Measurements from ENCODE around the gene TRIM2. TPM values are rescaled to one million over a fixed set of nuclear protein-coding genes. Genes with fewer than 3 reads are reported as not detected.

Gene TRIM2
- total and polyA plus RNA-seq, 2 experiments from 2014 or later = 22.0 to 61.5 TPM

- no peak for ATAC-seq
These were observed 119.8 kb downstream of the TRIM2 start for GRCh38 chr4:153324046-153324445.

More at GRCh38 chr4:153324046-153324445, 119.8 kb downstream of the TRIM2 start:
- Mint-ChIP-seq H3K9me3 (no peaks in the 10 kb centered on the region), H3K36me3 (ENCODE audit: low read depth) (peaks cover 7% of the 10 kb centered on the region), H3K27ac (no peak overlapping the region), H3K27me3 (ENCODE audit: insufficient read depth, low read depth, poor library complexity) (peaks cover 3% of the 10 kb centered on the region), H3K4me1 (peaks cover 6% of the 10 kb centered on the region), H3K4me3 (no peak overlapping the region)
- TF ChIP-seq POLR2AphosphoS5 (IDR thresholded peaks at IDR 0.05; ENCODE audit: low read depth) = no peak
- no peak for TF ChIP-seq STAT1 (IDR thresholded peaks at IDR 0.05; ENCODE audit: unreplicated experiment)
- TF ChIP-seq JUNB (IDR thresholded peaks at IDR 0.05; ENCODE audit: unreplicated experiment) = no peak
- no peak for TF ChIP-seq REST (IDR thresholded peaks at IDR 0.05; ENCODE audit: unreplicated experiment)
- TF ChIP-seq ZNF462 (CRISPR knock-in tag; IDR thresholded peaks at IDR 0.05) = no peak
- no peak for TF ChIP-seq EZH2 (IDR thresholded peaks at IDR 0.05; ENCODE audit: low read depth, unreplicated experiment)
- TF ChIP-seq EZH2phosphoT487 (IDR thresholded peaks at IDR 0.05; ENCODE audit: unreplicated experiment) = no peak
- no peak for TF ChIP-seq CTCF (conservative IDR thresholded peaks at IDR 0.05; ENCODE audit: low read depth in 2 of 2)
- no peak for TF ChIP-seq ZNF331 (CRISPR knock-in tag; IDR thresholded peaks at IDR 0.05; ENCODE audit: low read depth)
- TF ChIP-seq ETS1 (IDR thresholded peaks at IDR 0.05) = no peak
- no peak for TF ChIP-seq NANOG (IDR thresholded peaks at IDR 0.05; ENCODE audit: borderline replicate concordance)
- no peak for TF ChIP-seq ZNF114 (CRISPR knock-in tag; IDR thresholded peaks at IDR 0.05)
- no peak for TF ChIP-seq CREB1 (CRISPR knock-in tag; IDR thresholded peaks at IDR 0.05; ENCODE audit: low read depth)
- H3K27me3 ChIP-seq (ENCODE audit: insufficient read depth) = no peaks in the 10 kb centered on the region
- no peaks in the 10 kb centered on the region for H3K9me2 ChIP-seq (ENCODE audit: insufficient read depth)
- DNase-seq (ENCODE audit: low spot score) = no peak
- H3K4me2 ChIP-seq = no peak overlapping the region
- H3K79me2 ChIP-seq (replicated peaks; ENCODE audit: insufficient read depth) = no peaks in the 10 kb centered on the region
- no peak overlapping the region for H3K27ac ChIP-seq (ENCODE audit: low read depth)
- H2AFZ ChIP-seq = no peak overlapping the region
- peaks cover 10% of the 10 kb centered on the region; the same call in 1 of the 2 replicates for H3K4me1 ChIP-seq (ENCODE audit: insufficient read depth)
- H3K4me3 ChIP-seq = no peak overlapping the region
- peaks cover 3% of the 10 kb centered on the region; the same call in 1 of the 2 replicates for H3K36me3 ChIP-seq (ENCODE audit: insufficient read depth)
- no peaks in the 10 kb centered on the region for H4K20me1 ChIP-seq (replicated peaks; ENCODE audit: insufficient read depth)
- H3F3A ChIP-seq (replicated peaks; ENCODE audit: low read depth) = no peaks in the 10 kb centered on the region
